Suprapubic skin (tissue), 3 donors: ENCODE data around the gene GSN.

Experiments used
- CTCF ChIP-seq, 2 donors: fragments of 200-600 bp in 1 of 2; fragments of 450-650 bp in 1 of 2; sonication (generic) in 1 of 2; IDR thresholded peaks; one replicate each; pipeline ENCODE4 v1.5.1; 2016 to 2019; ENCODE audit warnings: antibody characterized with exemption in 2 of 2, mild to moderate bottlenecking in 1 of 2, moderate library complexity in 1 of 2
- EP300 ChIP-seq: sonication (generic); formaldehyde crosslinking; IDR thresholded peaks from one replicate; pipeline ENCODE4 v1.6.1; 2017; ENCODE audit warnings: antibody characterized with exemption

- TF ChIP-seq EP300, result no peak
- no peak for TF ChIP-seq CTCF (IDR thresholded peaks at IDR 0.05)
Observed at GRCh38 chr9:121304707-121305106, 36.7 kb downstream of the GSN start.
